NCI-H187 (cell line): Measurements from ENCODE around the gene S100A11.

ENCODE experiments used
- DNase-seq, 2 experiments: peaks; one replicate each; lab custom pipeline; 2025; lab: John Stamatoyannopoulos, UW

The S100A11 gene

GRCh38 chr1:152001631-152002584, 34.9 kb downstream of the S100A11 start:
- peak; percentile 60 to 66 for DNase-seq

- DNase-seq, result no peak
Measured at GRCh38 chr1:152000964-152001630, 35.7 kb downstream of the S100A11 start.

GRCh38 chr1:151998611-151999362, 38.0 kb downstream of the S100A11 start:
- no peak for DNase-seq

- DNase-seq, result no peak
Measured at GRCh38 chr1:151997284-151997570, 39.6 kb downstream of the S100A11 start.

DNA sequence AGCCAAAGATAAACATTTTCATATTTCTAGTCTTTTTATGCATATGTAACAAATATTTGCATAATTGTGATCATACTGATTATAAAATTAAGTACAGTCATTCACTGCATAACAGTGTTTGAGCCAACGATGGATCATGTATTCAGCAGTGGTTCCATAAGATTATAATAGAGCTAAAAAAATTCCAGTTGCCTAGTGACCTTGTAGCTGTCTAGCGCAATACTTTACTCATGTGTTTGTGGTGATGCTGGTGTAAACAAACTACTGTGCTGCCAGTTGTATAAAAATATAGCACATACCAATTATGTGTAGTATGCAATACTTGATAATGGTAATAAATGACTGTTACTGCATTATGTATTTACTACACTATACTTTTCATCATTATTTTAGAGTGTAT, 41.0 kb downstream of the S100A11 start:
- no peak for DNase-seq

- DNase-seq, result no peak
Measured at GRCh38 chr1:151994956-151995355, 41.8 kb downstream of the S100A11 start.

DNA sequence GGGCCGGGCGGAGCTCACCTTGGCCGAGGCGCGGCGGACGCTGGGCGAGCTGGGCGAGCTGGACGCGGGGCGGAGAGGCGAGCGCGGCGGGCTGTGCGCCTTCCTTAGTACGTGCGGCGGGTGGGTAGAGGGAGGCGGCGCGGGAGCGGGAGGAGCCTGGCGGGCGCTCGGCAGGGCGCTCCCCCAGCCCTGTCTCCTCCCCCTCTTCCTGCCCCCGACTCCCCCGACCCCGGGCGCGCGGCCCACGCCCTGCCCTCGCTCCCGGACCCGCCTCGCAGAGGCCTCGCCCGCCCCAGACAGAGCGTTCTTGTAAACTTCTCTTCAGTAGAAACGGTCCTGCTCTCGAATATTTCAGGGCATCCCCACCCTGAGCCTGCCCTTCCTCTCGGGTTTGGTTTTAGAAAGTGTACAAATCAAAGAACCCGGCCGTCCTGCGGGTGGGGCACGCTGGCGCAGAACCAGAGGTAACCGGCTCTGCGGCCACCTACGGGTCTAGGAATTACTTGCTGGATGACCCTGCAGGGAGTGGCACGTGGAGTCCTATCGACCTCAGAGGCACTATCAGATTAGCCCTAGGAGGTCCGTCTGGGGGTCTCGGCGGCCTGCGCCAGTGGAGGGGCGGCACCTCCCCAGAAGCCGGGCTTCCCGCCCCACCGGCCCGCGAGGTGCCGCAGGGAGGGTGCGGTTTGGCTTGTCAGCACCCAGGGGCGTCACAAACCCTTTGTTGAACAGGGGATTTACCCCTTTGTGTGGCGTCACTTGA, 42.9 kb downstream of the S100A11 start, which contains the start of gene S100A10:
Gene S100A10 (minus strand): TSS at position 126 of the 763 bp plus-strand sequence. CDS start 7,629 bp downstream, outside the sequence.
- no peak for DNase-seq

GRCh38 chr1:151993084-151993733, 43.6 kb downstream of the S100A11 start:
- DNase-seq, result no peak

DNA sequence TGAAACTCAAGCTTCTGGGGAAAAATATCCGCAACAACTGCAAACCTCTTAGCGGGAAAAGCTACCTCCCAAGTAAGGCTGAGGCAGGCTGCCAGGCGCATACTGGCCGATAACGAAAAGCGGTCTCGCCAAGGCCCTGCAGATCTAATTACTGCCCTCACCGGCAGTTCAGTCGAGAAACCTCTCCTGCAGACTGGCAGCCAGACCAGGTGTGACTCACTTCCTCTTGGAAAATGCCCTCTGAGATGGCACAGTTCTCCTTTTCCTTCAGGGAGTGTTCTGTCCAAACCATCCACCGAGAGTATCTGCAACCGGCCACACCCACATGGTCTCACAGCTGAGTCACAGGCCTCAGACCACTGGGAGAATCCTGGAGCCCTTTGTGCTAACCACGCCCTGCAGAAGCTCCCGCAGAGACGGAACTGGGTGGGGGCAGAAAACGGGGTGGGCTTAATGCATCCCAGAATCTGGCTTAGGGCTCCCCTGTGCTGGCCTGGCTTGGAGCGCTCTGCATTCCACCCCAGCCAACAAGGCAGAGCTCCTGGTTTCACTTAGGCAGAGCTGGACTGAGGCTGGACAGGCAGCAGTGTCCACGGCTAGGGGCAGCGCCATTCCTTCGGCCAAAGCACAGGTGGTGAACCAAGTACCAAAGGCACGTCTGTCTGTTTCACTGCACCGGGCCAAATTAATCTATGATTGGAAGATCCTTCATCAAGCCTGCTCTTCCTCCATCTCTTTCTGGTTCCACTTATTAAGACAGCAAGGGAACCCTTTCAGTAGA, 44.3 kb downstream of the S100A11 start:
- DNase-seq, result no peak

- DNase-seq, result no peak
Measured at GRCh38 chr1:151991663-151992302, 45.0 kb downstream of the S100A11 start.

GRCh38 chr1:151990856-151991198, 46.0 kb downstream of the S100A11 start:
- DNase-seq, result no peak

GRCh38 chr1:151990058-151990855, 46.5 kb downstream of the S100A11 start:
- no peak for DNase-seq

- no peak for DNase-seq
Measured at GRCh38 chr1:151989211-151989862, 47.5 kb downstream of the S100A11 start.

GRCh38 chr1:151988405-151988923, 48.3 kb downstream of the S100A11 start:
- DNase-seq, result no peak

DNA sequence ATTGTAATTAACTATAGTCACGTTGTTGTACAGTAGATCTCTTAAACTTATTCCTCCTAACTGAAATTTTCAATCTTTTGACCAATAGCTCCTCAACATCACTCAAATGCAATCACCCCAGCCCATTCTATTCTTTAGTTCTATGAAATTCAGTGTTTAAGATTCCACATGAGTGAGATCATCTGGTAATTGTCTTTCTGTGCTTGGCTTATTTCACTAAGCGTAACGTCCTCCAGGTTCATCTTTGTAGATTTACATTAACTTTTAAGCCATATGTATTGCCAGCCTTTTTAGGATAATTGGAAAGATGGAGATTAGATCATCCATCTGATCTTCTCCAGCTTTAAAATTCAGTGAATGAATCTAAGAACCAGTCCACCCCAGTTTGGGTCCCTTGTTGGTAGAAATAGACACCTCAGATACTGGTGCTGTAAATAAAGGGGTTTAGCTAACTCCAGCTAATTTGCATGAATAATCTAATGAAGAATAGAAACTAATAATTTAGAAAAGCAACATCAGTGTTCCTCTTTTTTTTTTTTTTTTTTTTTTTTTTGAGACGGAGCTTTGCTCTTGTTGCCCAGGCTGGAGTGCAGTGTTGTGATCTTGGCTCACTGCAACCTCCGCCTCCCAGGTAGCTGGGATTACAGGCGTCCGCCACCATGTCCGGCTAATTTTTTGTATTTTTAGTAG, 50.2 kb downstream of the S100A11 start:
- no peak for DNase-seq

DNA sequence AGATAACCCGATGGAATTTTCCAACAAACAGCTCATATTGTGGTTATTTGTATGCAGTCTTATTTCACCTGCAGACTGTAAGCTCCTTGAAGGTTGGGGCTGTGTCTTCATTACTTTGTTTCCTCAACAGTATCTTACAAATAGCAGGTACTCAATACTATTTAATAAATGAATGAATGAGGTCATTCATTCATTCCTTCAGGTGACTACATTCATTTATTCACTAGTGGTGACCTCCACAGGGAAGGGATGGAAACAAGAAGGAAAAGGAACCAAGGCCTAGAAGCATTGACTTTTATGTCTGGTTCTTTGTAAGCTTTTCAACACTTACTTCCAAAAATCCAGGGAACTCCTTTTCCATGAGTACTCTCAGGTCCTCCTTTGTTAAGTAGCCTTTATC, 51.0 kb downstream of the S100A11 start:
- no peak for DNase-seq

DNA sequence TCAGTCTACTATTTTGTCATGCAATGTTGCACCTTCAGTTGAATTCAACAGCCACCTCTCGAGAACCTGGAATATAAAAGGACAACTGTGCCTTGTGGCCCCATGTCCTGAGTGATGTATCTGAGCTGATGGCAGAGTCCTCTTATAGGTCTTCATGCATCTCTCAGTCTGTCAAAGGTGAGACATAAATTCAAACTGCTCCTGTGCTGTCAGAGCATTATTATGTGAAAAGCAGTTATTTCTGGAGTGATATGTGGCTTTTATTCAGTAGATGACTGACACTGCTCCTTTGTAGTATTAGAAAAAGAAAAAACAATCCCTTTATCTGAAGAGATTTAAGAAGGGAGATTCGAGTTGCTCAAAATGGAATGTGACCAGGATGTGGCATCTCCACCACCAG, 51.5 kb downstream of the S100A11 start:
- no peak for DNase-seq
